HepG2 (cell line): ENCODE data around the gene NPEPL1. TPM values are rescaled to one million over a fixed set of nuclear protein-coding genes. Genes with fewer than 3 reads are reported as not detected.
A peak's percentile ranks its signal among the peaks of the same experiment; 100 is the strongest.

Experiments used
- ARNT2 ChIP-seq: sonication (generic); formaldehyde crosslinking; IDR thresholded peaks from 2 replicates; pipeline ENCODE4 v1.8.0; 2022; ENCODE audit warnings: mild to moderate bottlenecking, low read depth, missing genetic modification reagents, moderate library complexity
- CCDC6 ChIP-seq: sonication (generic); formaldehyde crosslinking; IDR thresholded peaks from 2 replicates; pipeline ENCODE4 v1.8.1; 2022; ENCODE audit warnings: mild to moderate bottlenecking, missing genetic modification reagents, moderate library complexity
- FOXJ3 ChIP-seq: sonication (generic); formaldehyde crosslinking; IDR thresholded peaks from 2 replicates; pipeline ENCODE4 v1.4.0; 2020; ENCODE audit warnings: missing genetic modification reagents, mild to moderate bottlenecking, borderline replicate concordance
- KMT2B ChIP-seq: IDR thresholded peaks from 2 replicates; pipeline ENCODE4 v1.6.1; 2016; ENCODE audit warnings: missing genetic modification reagents, missing compliant biosample characterization
- NONO ChIP-seq, 2 experiments: fragments of 450-650 bp in 1 of 2; sonication (generic) in 1 of 2; formaldehyde crosslinking in 1 of 2; IDR thresholded peaks in 1 of 2; conservative IDR thresholded peaks in 1 of 2; 2 replicates each; pipeline versions ENCODE4 v1.6.1 to v1.8.0; 2017 to 2022; ENCODE audit warnings: mild to moderate bottlenecking in 1 of 2, missing genetic modification reagents in 1 of 2, moderate library complexity in 1 of 2
- REL ChIP-seq: sonication (generic); formaldehyde crosslinking; conservative IDR thresholded peaks from 2 replicates; pipeline ENCODE4 v1.8.0; 2022; ENCODE audit warnings: mild to moderate bottlenecking, missing genetic modification reagents, moderate library complexity
- SAFB2 ChIP-seq: sonication (generic); formaldehyde crosslinking; IDR thresholded peaks from 2 replicates; pipeline ENCODE4 v1.5.1; 2020; ENCODE audit warnings: missing genetic modification reagents, low read depth, mild to moderate bottlenecking, borderline replicate concordance
- SALL2 ChIP-seq: sonication (generic); formaldehyde crosslinking; IDR thresholded peaks from 2 replicates; pipeline ENCODE4 v1.8.1; 2023; ENCODE audit warnings: mild to moderate bottlenecking, missing genetic modification reagents, inconsistent platforms
- SOX13 ChIP-seq, 3 experiments: fragments of 450-650 bp in 1 of 3; sonication (generic) in 1 of 3; formaldehyde crosslinking in 1 of 3; IDR thresholded peaks in 2 of 3; conservative IDR thresholded peaks in 1 of 3; 2 replicates each; pipeline versions ENCODE4 v1.5.0 to v1.6.1; 2016 to 2020; ENCODE audit warnings: antibody characterized with exemption in 1 of 3, mild to moderate bottlenecking in 1 of 3, missing compliant biosample characterization in 1 of 3, missing genetic modification reagents in 1 of 3, moderate library complexity in 1 of 3
- SP4 ChIP-seq: sonication (generic); formaldehyde crosslinking; IDR thresholded peaks from 2 replicates; pipeline ENCODE4 v1.8.1; 2023; ENCODE audit warnings: mild to moderate bottlenecking, missing genetic modification reagents
- SP5 ChIP-seq: IDR thresholded peaks from 2 replicates; pipeline ENCODE4 v1.6.1; 2016; ENCODE audit warnings: low read depth, borderline replicate concordance
- TCF7L2 ChIP-seq: IDR thresholded peaks from 2 replicates; pipeline ENCODE4 v1.6.1; 2011; ENCODE audit warnings: mild to moderate bottlenecking, low read depth, low read length, moderate library complexity
- THAP8 ChIP-seq: sonication (generic); formaldehyde crosslinking; IDR thresholded peaks from 2 replicates; pipeline ENCODE4 v1.5.1; 2020; ENCODE audit warnings: missing genetic modification reagents, mild to moderate bottlenecking, borderline replicate concordance
- UBTF ChIP-seq: sonication (generic); formaldehyde crosslinking; IDR thresholded peaks from 2 replicates; pipeline ENCODE4 v1.4.0; 2020; ENCODE audit warnings: mild to moderate bottlenecking, missing genetic modification reagents
- ZBTB10 ChIP-seq: sonication (generic); formaldehyde crosslinking; IDR thresholded peaks from 2 replicates; pipeline ENCODE4 v1.4.0; 2020; ENCODE audit warnings: missing genetic modification reagents, borderline replicate concordance
- ZNF687 ChIP-seq: sonication (generic); formaldehyde crosslinking; IDR thresholded peaks from 2 replicates; pipeline ENCODE4 v1.5.1; 2020; ENCODE audit warnings: mild to moderate bottlenecking, missing genetic modification reagents, moderate library complexity
- ZNF883 ChIP-seq: sonication (generic); formaldehyde crosslinking; IDR thresholded peaks from 2 replicates; pipeline ENCODE4 v1.5.1; 2020; ENCODE audit warnings: mild to moderate bottlenecking, missing genetic modification reagents; ENCODE audit errors: not compliant biosample characterization
- polyA plus RNA-seq, 8 experiments: library from polyadenylated mRNA; depleted of rRNA in 3 of 8; stranded (reverse) in 7 of 8; unstranded in 1 of 8; fragments of >200 nt; fragmentation: Illumina TruSeq in 4 of 8; extraction: Trizol in 4 of 8; gene quantifications; 2 replicates each; pipeline versions ENCODE4 v1.2.1 to v1.2.3, GENCODE V29; 2011 to 2016; ENCODE audit warnings: low read depth in 4 of 8, missing spikeins in 1 of 8, mixed read lengths in 1 of 8; ENCODE audit not compliant: insufficient read depth in 1 of 8
- total RNA-seq, 5 experiments: library from RNA; depleted of rRNA; stranded (reverse); fragments of >200 nt; fragmentation: Illumina TruSeq; extraction: Trizol; gene quantifications; 2 replicates each; pipeline ENCODE4 v1.2.3, GENCODE V29; 2016; ENCODE audit warnings: low read depth in 1 of 5

Gene NPEPL1
- total and polyA plus RNA-seq, 2 of the 13 experiments (the other 11 are each of a cell fraction or from before 2014, with no cell fraction given) = 4.1 to 7.5 TPM

- TF ChIP-seq ARNT2 (CRISPR knock-in tag) (peak; percentile 84), CCDC6 (CRISPR knock-in tag) (peak; percentile 70; the same call in 1 of the 2 replicates), NONO (IDR thresholded peaks at IDR 0.05) (no peak), NONO (CRISPR knock-in tag; conservative IDR thresholded peaks at IDR 0.05) (peak; percentile 58), SALL2 (CRISPR knock-in tag) (no peak), SAFB2 (0 out of 2 replicates have a peak, but pooled peaks have one; percentile 39), KMT2B (CRISPR knock-in tag) (no peak), REL (CRISPR knock-in tag) (peak; percentile 80; the same call in 1 of the 2 replicates), UBTF (CRISPR knock-in tag) (peak; percentile 76), SP4 (0 out of 2 replicates have a peak, but pooled peaks have one; percentile 21), FOXJ3 (no peak), ZNF883 (CRISPR knock-in tag) (peak; percentile 1), TCF7L2 (no peak), SP5 (CRISPR knock-in tag) (no peak), SOX13 (IDR thresholded peaks at IDR 0.05) (no peak), SOX13 (CRISPR knock-in tag; conservative IDR thresholded peaks at IDR 0.05 in 1 of 2, IDR thresholded peaks at IDR 0.05 in 1 of 2) (peak in 1 of 2 experiments; percentile 30; a peak in 2 of 4 replicates), THAP8 (no peak), ZNF687 (CRISPR knock-in tag) (peak; percentile 45), ZBTB10 (CRISPR knock-in tag) (0 out of 2 replicates have a peak, but pooled peaks have one; percentile 61)
These were observed 24.1 kb downstream of the NPEPL1 start (continued) for GRCh38 chr20:58716476-58717277.
